ENCODE results near the gene PEAK3. TPM values are rescaled to one million over a fixed set of nuclear protein-coding genes. Genes with fewer than 3 reads are reported as not detected.

The PEAK3 gene, protein sequence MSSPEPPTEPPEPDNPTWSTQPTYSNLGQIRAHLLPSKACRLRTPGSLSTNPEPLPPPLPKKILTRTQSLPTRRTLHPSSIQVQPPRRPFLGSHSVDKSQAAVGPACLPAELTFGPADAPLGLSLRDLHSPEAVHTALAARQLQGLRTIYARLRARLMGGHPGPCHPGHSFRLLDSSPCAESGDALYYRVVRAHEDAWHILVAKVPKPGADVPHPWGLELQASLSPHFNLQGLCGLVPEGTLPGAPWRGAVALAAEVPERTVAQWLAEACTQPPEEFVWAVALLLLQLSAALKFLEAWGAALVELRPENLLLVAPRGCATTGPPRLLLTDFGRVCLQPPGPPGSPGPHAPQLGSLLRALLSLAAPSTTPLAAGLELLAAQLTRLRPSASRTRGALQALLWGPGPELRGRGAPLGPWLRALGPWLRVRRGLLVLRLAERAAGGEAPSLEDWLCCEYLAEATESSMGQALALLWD
- not detected in 2 replicates for total RNA-seq

DNA sequence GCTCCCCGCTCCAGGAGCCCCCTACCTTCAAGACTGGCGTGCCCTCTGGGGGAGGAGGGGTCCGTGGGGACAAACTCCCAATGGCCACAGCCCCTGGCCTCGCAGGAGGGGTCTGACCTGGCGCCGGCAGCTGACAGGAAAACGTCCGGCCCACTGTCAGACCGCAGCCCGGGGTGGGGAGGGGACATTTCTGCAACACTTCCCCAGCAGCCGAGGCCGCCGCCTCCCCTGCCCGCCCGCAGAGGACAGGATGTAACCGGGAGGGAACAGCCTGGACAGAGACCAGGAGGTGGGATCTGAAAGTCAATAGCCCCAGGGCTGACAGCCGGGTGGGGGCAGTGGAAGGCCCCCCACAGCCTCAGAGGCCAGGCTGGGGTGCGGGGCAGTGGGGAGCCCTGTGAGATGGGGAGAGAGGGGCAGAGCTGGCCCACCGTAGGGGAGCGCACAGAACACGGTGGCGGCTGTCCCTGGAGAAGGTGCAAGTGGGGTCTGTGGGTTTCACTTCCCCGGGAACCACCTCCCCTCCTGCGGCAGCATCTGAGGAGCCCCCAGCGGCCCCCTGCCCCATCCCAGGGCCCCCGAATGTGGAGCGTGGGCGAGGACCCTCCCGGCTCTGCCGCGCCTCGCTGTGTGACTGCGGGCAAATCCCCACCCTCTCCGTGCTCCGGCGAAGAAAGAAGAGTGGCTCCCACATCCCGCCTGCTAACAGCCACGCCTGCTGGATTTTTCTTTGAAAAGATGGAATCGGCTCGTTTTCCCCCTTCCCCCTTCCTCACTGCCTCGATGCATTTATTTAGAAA, at the start of gene PEAK3:
TSS of gene PEAK3 (minus strand) at position 114 of the 800 bp plus-strand sequence. CDS start 1,244 bp downstream, outside the sequence.

DNA sequence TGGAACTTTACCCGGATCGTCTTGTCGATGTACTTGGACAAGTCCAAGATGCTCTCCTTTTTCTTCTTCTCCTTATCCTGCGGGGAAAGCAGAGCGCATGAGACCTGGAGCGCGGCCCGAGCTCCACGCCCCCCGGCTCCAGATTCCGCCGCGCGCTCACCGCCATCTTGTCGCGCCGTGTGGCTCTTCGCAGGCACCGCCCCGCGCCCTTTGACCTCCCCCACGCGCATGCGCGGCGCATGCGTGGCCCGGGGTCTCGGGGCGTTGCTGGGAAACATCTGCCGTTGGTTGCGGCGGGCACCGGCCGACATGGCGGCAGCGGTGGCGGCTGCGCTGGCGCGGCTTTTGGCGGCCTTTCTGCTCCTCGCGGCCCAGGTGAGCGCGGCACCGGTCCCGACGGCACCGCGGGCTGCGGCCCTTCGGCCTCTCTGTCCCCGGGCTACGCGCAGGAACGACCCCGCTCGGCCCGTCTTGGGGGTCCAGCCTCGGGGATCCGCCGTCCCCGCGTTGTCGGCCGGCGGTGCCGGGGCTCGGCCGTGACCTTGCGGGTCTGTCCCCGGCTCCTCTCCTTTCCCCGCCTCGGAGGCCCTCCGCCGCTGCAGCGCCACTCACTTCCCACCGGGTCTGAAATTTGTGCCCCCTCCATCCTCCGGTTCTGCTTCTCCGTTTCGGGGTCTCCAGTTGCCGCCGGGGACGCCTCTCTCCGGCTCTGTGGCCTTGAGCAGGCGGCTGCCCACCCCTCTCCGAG, 46.6 kb upstream of the PEAK3 start, which contains the start of the genes LSM7 and SPPL2B:
TSS of gene LSM7 (minus strand) at position 186 of the 748 bp plus-strand sequence. CDS start at position 166, 20 bp downstream.
TSS of gene SPPL2B (plus strand) at position 284 of the 748 bp plus-strand sequence. CDS start at position 310, 26 bp downstream.

DNA sequence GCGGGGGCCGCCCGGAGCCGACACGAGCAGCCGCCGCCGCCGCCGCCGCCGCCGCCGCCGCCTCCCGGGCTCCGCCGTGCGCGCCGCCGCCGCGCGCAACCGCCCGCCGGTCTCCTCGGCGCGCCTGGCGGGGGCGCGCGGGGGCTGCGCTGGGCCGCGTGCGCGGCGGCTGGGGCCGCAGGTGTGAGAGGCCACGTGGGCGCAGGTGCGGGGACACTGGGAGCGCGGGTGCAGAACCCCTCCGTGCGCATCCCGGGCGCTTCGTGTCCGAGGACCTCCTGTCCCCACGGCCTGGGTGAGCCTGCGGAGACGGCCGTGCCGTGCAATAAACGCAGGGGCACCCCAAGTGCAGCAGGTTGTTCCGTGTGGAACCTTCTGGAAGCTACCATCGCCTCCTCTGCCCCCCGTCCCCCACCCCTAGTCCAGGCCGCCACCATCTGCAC, 26.2 kb upstream of the PEAK3 start, which contains the start of gene LINGO3:
TSS of gene LINGO3 (minus strand) at position 41 of the 443 bp plus-strand sequence. CDS start 16,378 bp downstream, outside the sequence.

DNA sequence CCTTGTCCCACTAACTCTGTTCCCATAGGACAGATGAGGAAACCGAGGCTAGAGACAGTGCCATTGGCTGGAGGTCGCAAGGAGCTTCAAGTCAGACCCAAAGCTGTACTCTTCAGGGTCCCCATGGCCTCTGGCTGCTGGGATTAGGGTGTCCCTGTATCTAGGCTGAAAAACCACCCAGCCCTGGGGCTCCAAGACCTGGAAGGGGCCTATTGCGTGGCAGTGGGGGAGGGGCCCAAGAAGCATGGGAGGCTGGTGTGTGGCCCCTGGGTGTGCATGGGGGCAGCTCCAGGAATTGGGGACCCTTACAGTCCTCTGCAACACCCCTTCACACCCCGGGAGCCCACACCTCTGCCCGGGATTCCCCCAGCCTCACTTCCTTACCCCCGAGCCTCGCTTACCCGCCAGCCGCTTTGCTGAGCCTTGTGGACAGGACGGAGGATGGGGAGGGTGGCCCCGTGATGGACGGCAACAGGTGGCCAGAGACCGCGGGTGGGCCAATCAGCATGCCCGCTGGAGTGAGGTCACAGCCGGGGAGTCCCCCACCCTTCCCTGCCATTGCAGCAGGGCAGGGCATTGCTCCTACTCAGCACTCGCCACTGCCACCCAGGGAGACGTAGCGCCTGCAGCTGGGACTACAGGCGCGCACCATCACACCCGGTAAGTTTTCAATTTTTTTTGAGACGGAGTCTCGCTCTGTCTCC, 25.8 kb downstream of the PEAK3 start, which contains the start of gene JSRP1:
TSS of gene JSRP1 (minus strand) at position 436 of the 704 bp plus-strand sequence. CDS start 1,103 bp downstream, outside the sequence.

DNA sequence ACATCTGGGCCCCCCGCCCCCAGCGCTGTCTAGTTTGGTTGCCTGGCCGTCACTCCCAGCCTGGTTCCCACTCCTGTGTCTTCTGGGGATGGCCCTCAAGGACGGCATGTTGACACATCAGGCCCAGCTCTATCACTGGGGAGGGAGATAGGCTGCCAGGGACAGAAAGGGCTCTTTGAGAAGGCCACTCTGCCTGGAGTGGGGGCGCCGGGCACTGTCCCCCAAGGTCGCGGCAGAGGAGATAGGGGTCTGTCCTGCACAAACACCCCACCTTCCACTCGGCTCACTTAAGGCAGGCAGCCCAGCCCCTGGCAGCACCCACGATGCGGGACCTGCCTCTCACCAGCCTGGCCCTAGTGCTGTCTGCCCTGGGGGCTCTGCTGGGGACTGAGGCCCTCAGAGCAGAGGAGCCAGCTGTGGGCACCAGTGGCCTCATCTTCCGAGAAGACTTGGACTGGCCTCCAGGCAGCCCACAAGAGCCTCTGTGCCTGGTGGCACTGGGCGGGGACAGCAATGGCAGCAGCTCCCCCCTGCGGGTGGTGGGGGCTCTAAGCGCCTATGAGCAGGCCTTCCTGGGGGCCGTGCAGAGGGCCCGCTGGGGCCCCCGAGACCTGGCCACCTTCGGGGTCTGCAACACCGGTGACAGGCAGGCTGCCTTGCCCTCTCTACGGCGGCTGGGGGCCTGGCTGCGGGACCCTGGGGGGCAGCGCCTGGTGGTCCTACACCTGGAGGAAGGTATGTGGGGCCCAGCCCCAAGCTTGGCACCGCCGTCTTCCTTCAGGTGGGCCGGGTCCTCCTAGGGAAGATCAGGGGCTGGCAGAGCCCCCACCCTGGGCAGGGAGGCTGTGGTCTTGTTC, 32.7 kb downstream of the PEAK3 start, which contains the start of gene AMH:
TSS of gene AMH (plus strand) at position 314 of the 857 bp plus-strand sequence. CDS start at position 324, 10 bp downstream.

DNA sequence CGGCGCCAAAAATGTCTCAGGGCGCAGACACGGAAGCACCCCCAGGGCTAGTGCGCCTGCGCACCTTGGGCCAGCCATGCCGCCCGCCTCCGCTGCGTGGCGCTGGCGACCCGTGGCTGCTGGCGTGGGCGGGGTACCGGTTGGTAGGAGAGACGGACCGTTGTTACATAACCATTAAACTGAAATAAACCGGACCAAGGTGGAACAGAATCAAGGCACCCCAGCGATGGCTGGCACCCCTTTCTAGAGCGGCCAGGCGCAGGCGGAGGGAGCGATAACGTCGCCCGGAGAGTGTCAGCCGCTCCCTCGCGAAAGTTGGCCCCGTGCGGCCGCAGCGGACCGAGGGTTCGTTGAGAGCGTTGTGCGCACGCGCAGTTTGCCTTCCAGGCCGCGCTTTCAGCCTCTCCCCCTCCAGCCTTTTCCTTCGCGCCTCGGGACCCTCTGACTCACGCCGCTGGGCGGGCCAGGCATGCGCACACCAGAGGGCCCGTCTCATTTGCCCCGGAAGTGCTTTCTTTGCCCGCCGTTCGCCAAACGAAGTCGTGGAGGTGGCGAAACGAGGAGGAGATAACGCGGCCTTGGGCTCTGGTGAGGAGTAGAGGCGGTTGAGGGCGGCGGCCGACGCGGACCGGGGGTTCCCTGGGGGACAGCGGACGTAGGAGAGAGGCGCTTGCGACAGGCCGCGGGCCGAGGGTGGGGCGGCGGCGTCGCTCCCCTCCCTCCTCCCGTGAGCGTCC, 45.5 kb downstream of the PEAK3 start, which contains the start of the genes PLEKHJ1 and SF3A2:
TSS of gene PLEKHJ1 (minus strand) at position 16 of the 737 bp plus-strand sequence. CDS start 81 bp downstream, outside the sequence.
TSS of gene SF3A2 (plus strand) at position 511 of the 737 bp plus-strand sequence. CDS start 6,595 bp downstream, outside the sequence.

Small RNA genes within 50 kb of the gene (small RNA-seq; reads per million reads assigned to genes)
- not detected for gene MIR1227

Other genes with a start within 250 kb of the PEAK3 start
- gene MKNK2, start 230.9 kb downstream of the PEAK3 start, total RNA-seq: 84.5 and 103 TPM in 2 replicates
- 42.3 and 79.2 TPM in 2 replicates for gene MOB3A, start 185.8 kb downstream of the PEAK3 start, total RNA-seq
- gene IZUMO4, start 185.3 kb downstream of the PEAK3 start, total RNA-seq: 2.2 and 2.5 TPM in 2 replicates
- gene AP3D1, start 130.6 kb downstream of the PEAK3 start, total RNA-seq: 123 and 169 TPM in 2 replicates
- 11.4 and 28.9 TPM in 2 replicates for gene DOT1L, start 118.2 kb downstream of the PEAK3 start, total RNA-seq
- gene PLEKHJ1, start 45.8 kb downstream of the PEAK3 start, total RNA-seq: 46.7 TPM in 2 replicates
- gene SF3A2, start 45.4 kb downstream of the PEAK3 start, total RNA-seq: 30.9 and 32.1 TPM in 2 replicates
- gene AMH, start 32.9 kb downstream of the PEAK3 start, total RNA-seq: 0.37 and 2.0 TPM in 2 replicates
- not detected in 2 replicates for gene JSRP1, start 25.8 kb downstream of the PEAK3 start, total RNA-seq
- gene LINGO3, start 26.0 kb upstream of the PEAK3 start, total RNA-seq: not detected in 2 replicates
- 83.1 and 131 TPM in 2 replicates for gene LSM7, start 46.4 kb upstream of the PEAK3 start, total RNA-seq
- gene SPPL2B, start 46.5 kb upstream of the PEAK3 start, total RNA-seq: 23.1 and 26.2 TPM in 2 replicates
- under 0.01 TPM in 1 of 2 replicates, not detected in the other for gene TMPRSS9, start 78.1 kb upstream of the PEAK3 start, total RNA-seq
- 38.1 and 41.2 TPM in 2 replicates for gene TIMM13, start 145.4 kb upstream of the PEAK3 start, total RNA-seq
- 70.9 and 146 TPM in 2 replicates for gene LMNB2, start 174.8 kb upstream of the PEAK3 start, total RNA-seq
- 20.3 and 22.4 TPM in 2 replicates for gene GADD45B, start 194.0 kb upstream of the PEAK3 start, total RNA-seq